Activated CD4-positive, alpha-beta T cell treated with anti-CD3 and anti-CD28 coated beads, Interleukin-2, amount 50 U/mL, for 24 hours (primary cell): Measurements from ENCODE around the gene TM9SF4.

Experiments used
- DNase-seq, 2 donors: peaks; one replicate each; pipeline ENCODE4 v3.0.0-alpha.2; 2020; ENCODE audit warnings: low read depth in 1 of 2, low spot score in 1 of 2

Gene TM9SF4

GRCh38 chr20:32206760-32207625 is 97.5 kb downstream of the TM9SF4 start:
- no peak for DNase-seq

DNA sequence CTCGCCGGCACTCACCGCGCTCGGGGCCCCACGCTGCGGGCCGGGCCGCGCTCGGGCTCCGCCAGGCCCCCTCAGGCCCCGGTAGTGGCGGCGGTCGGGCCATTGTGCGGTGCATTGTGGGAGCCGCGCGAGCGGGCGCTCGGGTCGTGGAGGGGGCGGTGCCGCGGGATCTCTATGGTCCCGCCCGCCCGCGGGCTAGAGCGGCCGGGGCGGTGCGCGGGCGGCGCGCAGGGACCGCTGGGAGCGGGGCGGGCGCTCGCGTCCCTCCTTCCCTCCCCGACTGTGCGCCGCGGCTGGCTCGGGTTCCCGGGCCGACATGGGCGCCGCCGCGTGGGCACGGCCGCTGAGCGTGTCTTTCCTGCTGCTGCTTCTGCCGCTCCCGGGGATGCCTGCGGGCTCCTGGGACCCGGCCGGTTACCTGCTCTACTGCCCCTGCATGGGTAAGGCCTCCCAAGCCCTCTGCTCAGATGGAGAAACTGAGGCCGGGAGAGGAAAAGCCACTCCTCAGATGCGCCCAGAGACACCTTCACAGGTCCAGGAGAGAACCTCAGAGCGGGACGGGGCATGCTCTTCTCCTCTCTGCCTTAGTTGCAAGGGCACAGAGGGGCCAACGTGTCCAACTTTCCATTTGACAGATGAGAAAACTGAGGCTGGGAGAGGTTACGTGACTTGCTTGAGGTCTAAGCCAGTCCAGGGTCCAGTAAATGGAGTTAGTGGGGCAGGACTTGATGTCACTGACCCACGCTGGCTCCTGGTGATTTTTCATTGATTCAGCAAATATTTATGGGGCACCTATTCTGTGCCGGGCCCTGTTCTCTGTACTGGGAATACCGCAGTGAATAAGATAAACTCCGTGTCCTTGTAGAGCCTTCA is 98.3 kb downstream of the TM9SF4 start, which contains the start of the genes PLAGL2 and POFUT1:
Gene PLAGL2 (minus strand): TSS at position 118 of the 873 bp plus-strand sequence. CDS start 5,565 bp downstream, outside the sequence.
Gene POFUT1 (plus strand): TSS at position 255 of the 873 bp plus-strand sequence. CDS start 62 bp downstream, at position 317.
- DNase-seq: peak; percentile 81 to 83

DNA sequence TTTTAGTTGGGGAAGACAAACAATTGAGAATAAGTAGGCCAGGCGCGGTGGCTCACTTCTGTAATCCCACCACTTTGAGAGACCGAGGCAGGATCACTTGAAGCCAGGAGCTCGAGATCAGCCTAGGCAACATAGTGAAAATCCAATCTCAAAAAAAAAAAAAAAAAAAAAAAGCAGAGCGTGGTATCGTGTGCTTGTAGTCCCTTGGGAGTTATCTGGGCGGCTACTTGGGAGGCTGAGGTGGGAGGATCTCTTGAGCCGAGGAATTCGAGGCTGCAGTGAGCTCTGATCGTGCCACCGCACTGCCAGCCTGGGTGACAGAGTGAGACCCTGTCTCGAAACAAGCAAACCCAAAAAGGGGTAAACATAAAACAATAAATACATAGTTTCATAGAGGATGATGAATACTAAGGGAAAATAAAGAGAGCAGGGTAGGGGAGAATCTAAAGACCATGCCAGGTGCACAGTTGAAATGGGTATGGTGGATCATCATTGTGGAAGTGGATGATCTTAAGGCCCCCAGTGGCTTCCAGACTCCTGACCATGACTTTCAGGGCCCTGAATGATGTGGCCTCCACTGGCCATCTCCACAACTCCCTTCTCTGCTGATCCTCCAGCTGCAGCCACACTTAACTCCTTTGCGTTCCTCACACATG is 99.1 kb downstream of the TM9SF4 start:
- no peak for DNase-seq

DNA sequence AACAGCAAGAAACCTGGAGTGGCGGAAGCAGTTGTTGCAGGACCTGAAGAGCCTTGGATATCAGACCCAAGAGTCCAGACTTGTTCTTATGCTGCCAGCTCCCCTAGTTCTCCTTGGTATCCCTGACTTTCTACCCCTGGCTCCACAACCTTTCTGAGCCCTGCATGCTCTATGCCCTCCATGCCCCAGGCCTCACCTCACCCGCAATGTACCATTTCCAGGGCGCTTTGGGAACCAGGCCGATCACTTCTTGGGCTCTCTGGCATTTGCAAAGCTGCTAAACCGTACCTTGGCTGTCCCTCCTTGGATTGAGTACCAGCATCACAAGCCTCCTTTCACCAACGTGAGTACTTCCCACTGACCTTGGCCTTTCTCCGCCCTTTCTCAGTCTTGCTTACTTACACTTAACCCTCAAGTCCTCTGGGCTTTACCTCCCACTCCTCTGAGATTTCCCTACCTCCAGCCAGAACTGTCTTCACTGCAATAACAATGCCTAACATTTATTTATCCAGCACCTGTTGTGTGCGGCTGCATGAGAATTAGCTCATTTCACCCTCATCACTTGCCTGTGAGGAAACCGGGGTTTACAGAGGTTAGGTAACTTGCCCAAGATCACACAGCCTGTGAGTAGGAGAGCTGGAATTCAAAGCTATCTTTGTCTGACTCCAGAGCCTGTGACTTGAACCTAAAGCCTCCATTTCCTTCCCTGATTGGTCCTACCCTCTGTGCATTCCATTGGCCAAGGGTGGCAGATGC is 100.5 kb downstream of the TM9SF4 start:
- DNase-seq: no peak

DNA sequence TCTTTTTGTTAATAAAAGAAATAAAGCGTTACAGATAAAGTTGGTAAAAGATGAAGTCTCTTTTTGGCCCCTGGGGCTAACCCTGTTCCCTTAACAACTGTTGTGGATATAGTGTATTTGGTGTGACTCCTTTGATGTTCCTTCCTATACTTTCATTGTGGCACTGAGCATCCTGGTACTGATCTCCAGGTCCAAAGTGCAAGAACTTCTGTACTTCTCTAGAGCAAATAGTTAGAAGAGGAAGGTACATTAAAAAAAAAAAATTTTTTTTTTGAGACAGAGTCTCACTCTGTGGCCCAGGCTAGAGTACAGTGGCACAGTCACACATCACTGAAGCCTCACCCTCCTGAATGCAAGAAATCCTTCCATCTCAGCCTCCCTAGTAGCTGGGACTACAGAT is 104.4 kb downstream of the TM9SF4 start:
- DNase-seq: no peak

- no peak for DNase-seq
These were observed 105.6 kb downstream of the TM9SF4 start for GRCh38 chr20:32215147-32215546.

DNA sequence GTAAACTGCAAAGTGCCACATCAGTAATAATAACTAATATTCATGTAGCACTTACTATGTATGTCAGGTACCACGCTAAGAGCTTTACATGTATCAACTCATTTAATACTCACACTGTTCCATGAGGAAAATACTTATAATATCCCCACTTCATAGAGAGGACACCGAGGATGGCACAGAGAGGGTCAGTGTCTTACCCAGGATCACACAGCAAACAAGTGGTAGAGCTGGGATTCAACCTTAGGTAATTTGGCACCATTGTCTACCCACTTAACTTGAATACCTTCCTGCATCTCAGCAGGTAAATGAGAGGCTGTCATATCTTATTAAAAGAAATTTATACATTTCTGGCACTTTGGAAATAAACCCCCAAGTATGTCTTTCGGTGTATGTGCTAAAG is 106.2 kb downstream of the TM9SF4 start:
- DNase-seq: no peak

- no peak for DNase-seq
These were observed 106.9 kb downstream of the TM9SF4 start for GRCh38 chr20:32216179-32217142.
